Endothelial cell of umbilical vein (primary cell): ENCODE data around the gene PNLIPRP2.

ENCODE experiments used
- CTCF ChIP-seq, 2 donors: IDR thresholded peaks; 1 replicate in 1 of 2; 2 replicates in 1 of 2; pipeline ENCODE4 v1.5.1; 2011; ENCODE audit warnings: low read length in 2 of 2, mild to moderate bottlenecking in 2 of 2, moderate library complexity in 2 of 2, control low read depth in 1 of 2, inconsistent platforms in 1 of 2, low read depth in 1 of 2; ENCODE audit not compliant: insufficient read depth in 1 of 2; ENCODE audit errors: extremely low read depth in 1 of 2
- EZH2 ChIP-seq: IDR thresholded peaks from 2 replicates; pipeline ENCODE4 v1.6.1; 2012; ENCODE audit warnings: borderline replicate concordance, low read depth, mild to moderate bottlenecking, moderate library complexity, low read length, inconsistent platforms; ENCODE audit not compliant: severe bottlenecking
- FOS ChIP-seq: IDR thresholded peaks from 2 replicates; pipeline ENCODE4 v1.6.1; 2011; ENCODE audit warnings: mild to moderate bottlenecking, low read length, moderate library complexity, borderline replicate concordance; ENCODE audit not compliant: insufficient read depth
- GATA2 ChIP-seq: IDR thresholded peaks from 2 replicates; pipeline ENCODE4 v1.7.0; 2011; ENCODE audit warnings: low read depth, mild to moderate bottlenecking, moderate library complexity, mixed read lengths, low read length; ENCODE audit not compliant: insufficient read length, insufficient read depth
- JUN ChIP-seq: IDR thresholded peaks from 2 replicates; pipeline ENCODE4 v1.6.1; 2011; ENCODE audit warnings: borderline replicate concordance, low read depth; ENCODE audit not compliant: insufficient read length, insufficient read depth
- MYC ChIP-seq: IDR thresholded peaks from one replicate; pipeline ENCODE4 v1.6.1; 2011; ENCODE audit warnings: mild to moderate bottlenecking, low read depth, low read length
- POLR2A ChIP-seq: IDR thresholded peaks from 2 replicates; pipeline ENCODE4 v1.6.1; 2012; ENCODE audit warnings: low read depth, mild to moderate bottlenecking, control low read depth, low read length
- POLR2AphosphoS5 ChIP-seq: IDR thresholded peaks from 2 replicates; pipeline ENCODE4 v1.6.1; 2012; ENCODE audit warnings: low read depth, mild to moderate bottlenecking, control low read depth, low read length, moderate library complexity; ENCODE audit not compliant: insufficient read depth
- TF ChIP-seq, protein P1 (sequence below): IDR thresholded peaks from 2 replicates; pipeline ENCODE4 v1.6.1; 2011; ENCODE audit not compliant: insufficient read depth, insufficient read length

DNA sequence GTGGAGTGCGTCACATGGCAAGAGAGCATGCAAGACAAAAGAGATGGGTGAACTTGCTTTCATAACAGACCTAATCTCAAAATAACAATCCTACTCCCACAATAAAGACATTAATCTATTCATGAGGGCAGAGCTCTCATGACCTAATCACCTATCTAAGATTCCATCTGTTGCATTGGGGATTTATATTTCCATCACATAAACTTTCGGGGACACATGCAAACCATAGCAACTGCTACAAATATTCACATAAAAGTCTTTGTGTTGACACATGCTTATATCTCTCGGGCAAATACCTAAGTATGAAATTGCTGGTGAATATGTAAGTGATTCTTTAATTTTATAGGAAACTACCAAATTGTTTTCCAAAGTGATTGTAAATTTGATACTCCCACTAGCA, 46.0 kb upstream of the PNLIPRP2 start:
- TF ChIP-seq, protein P1, sequence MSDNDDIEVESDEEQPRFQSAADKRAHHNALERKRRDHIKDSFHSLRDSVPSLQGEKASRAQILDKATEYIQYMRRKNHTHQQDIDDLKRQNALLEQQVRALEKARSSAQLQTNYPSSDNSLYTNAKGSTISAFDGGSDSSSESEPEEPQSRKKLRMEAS, result no peak
- TF ChIP-seq MYC (no peak), POLR2A (no peak), CTCF (IDR thresholded peaks at IDR 0.05; ENCODE audit: extremely low read depth in 1 of 2, insufficient read depth in 1 of 2, low read depth in 1 of 2, low read length in 2 of 2) (no peak), JUN (no peak), EZH2 (no peak), FOS (no peak), POLR2AphosphoS5 (no peak), GATA2 (no peak)
